HUES64 (cell line): ENCODE measurements around the gene DDX11.
"Not testable (repeated sequence)": the region's sequence is repeated elsewhere in the genome, so short reads cannot be mapped to it uniquely, and the experiment has no call there.

Experiments
- H3K27ac ChIP-seq: 2 replicates; pipeline ENCODE4 v1.7.0; 2013; ENCODE audit warnings: low read depth, low read length, inconsistent platforms
- H3K27me3 ChIP-seq: 2 replicates; pipeline ENCODE4 v1.6.1; 2013; ENCODE audit warnings: mild to moderate bottlenecking, low read length; ENCODE audit not compliant: insufficient read depth
- H3K36me3 ChIP-seq: 2 replicates; pipeline ENCODE4 v1.6.1; 2013; ENCODE audit warnings: mild to moderate bottlenecking, low read length; ENCODE audit not compliant: insufficient read depth
- H3K4me1 ChIP-seq: 2 replicates; pipeline ENCODE4 v1.6.1; 2013; ENCODE audit warnings: mild to moderate bottlenecking, low read length, moderate library complexity; ENCODE audit not compliant: insufficient read depth
- H3K4me3 ChIP-seq: 2 replicates; pipeline ENCODE4 v1.5.1; 2013; ENCODE audit warnings: mild to moderate bottlenecking, low read length, moderate library complexity
- H3K9ac ChIP-seq: 2 replicates; pipeline ENCODE4 v1.6.1; 2013; ENCODE audit warnings: mild to moderate bottlenecking, low read depth, low read length
- H3K9me3 ChIP-seq: 2 replicates; pipeline ENCODE4 v1.6.1; 2013; ENCODE audit warnings: low read depth, low read length; ENCODE audit not compliant: insufficient read depth
- WGBS: fragments of 150-250, 120-280 bp; methylation state at CpG from one replicate; pipeline ENCODE4 v1.1.7; 2013; ENCODE audit warnings: missing lambda C conversion rate; 5-methylcytosine and 5-hydroxymethylcytosine counted together

Gene DDX11

GRCh38 chr12:31136581-31136980, 62.9 kb downstream of the DDX11 start:
- WGBS: no CpG with 5 or more reads among the region's 2 CpGs

DNA sequence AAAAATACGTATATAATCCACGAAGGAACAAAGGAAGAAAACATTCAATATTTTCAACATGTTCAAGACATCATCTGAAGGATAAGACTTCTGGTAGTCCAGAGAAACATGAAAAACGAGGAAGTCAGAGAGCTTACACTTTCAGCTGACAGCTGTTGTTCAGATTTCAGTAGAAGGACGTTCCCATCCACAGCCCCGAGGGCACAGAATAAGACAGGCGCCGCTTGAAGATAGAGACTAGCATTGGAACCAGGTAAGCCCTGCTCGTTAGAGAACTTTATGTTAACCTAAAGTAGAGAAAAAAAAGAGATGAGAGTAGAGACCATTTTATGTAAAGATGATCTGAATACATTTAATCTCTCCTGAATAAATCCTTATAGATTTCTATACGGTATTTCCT, 71.1 kb downstream of the DDX11 start:
- not testable (repeated sequence) for H3K9ac ChIP-seq, H3K36me3 ChIP-seq, H3K4me3 ChIP-seq, H3K4me1 ChIP-seq, H3K27ac ChIP-seq, H3K9me3 ChIP-seq, H3K27me3 ChIP-seq
- 88% methylated on average over 6 of the region's 9 CpGs for WGBS

More at GRCh38 chr12:31136581-31136980, 62.9 kb downstream of the DDX11 start:
- not testable (repeated sequence) for H3K36me3 ChIP-seq, H3K27me3 ChIP-seq, H3K27ac ChIP-seq, H3K9me3 ChIP-seq, H3K4me1 ChIP-seq, H3K9ac ChIP-seq, H3K4me3 ChIP-seq

- H3K9ac ChIP-seq, H3K27ac ChIP-seq, H3K4me1 ChIP-seq, H3K36me3 ChIP-seq, H3K4me3 ChIP-seq, H3K27me3 ChIP-seq, H3K9me3 ChIP-seq: not testable (repeated sequence)
- 92% methylated on average over 2 of the region's 6 CpGs for WGBS
Observed at GRCh38 chr12:31145296-31145695, 71.6 kb downstream of the DDX11 start.

DNA sequence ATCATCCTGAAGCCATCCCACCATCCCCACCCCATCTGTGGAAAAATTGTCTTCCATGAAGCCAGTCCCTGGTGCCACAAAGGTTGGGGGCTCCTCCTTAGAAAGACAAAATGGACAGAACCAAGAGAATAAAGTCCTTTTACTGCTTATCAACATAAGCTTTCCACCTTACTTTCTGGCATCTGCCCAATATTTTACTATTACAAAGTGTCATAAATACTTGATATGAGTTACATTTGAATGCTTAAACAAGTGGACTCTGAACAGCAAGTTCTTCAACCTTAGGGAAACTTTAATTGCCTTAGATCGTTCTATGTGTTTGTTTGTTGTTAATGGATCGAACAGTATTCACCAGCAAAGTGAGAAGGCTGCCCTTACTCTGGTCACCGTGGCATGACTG, 73.8 kb downstream of the DDX11 start:
- H3K4me3 ChIP-seq, H3K9ac ChIP-seq, H3K27ac ChIP-seq, H3K9me3 ChIP-seq, H3K27me3 ChIP-seq, H3K36me3 ChIP-seq, H3K4me1 ChIP-seq: not testable (repeated sequence)
- WGBS: 80% methylated on average over 2 of the region's 3 CpGs

DNA sequence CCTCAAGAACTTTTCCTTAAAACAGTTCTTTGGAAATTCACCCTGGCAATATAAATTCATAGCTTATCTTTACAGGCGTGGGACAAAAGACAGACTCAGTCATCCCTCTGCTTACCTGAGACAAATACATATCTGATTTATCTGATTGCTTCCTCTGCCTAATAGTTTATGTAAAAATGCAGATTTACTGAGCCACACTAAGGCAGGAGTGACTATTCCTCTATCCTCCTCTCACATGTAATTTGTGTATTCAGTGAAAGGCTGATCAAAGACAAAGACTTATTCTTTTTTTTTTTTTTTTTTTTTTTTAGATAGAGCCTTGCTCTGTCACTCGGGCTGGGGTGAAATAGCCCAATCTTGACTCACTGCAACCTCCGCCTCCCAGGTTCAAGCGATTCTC, 77.1 kb downstream of the DDX11 start:
- not testable (repeated sequence) for H3K4me1 ChIP-seq, H3K36me3 ChIP-seq, H3K9ac ChIP-seq, H3K27ac ChIP-seq, H3K4me3 ChIP-seq, H3K27me3 ChIP-seq, H3K9me3 ChIP-seq
- WGBS: 88% methylated on average over 4 of the region's 4 CpGs
